K562 (cell line): Measurements from ENCODE around the gene MUC22. TPM values are rescaled to one million over a fixed set of nuclear protein-coding genes. Genes with fewer than 3 reads are reported as not detected.

ENCODE experiments used
- AFF4 ChIP-seq: sonication (generic); formaldehyde crosslinking; IDR thresholded peaks from 2 replicates; pipeline ENCODE4 v1.8.0; 2023; ENCODE audit warnings: mild to moderate bottlenecking, missing genetic modification reagents
- BCLAF1 ChIP-seq, 2 experiments: fragments of 450-650 bp in 1 of 2; IDR thresholded peaks; 2 replicates each; pipeline ENCODE4 v1.6.1; 2011 to 2017; ENCODE audit warnings: low read depth in 2 of 2, antibody characterized with exemption in 1 of 2, borderline replicate concordance in 1 of 2, low read length in 1 of 2, mild to moderate bottlenecking in 1 of 2, mixed read lengths in 1 of 2; ENCODE audit not compliant: control insufficient read depth in 1 of 2
- BRD9 ChIP-seq: fragments of 450-650 bp; IDR thresholded peaks from 2 replicates; pipeline ENCODE4 v1.6.1; 2018; ENCODE audit warnings: low read depth; ENCODE audit not compliant: partially characterized antibody
- ELK3 ChIP-seq: fragments of 450-650 bp; formaldehyde crosslinking; IDR thresholded peaks from 2 replicates; pipeline ENCODE4 v1.4.0; 2020; ENCODE audit warnings: mild to moderate bottlenecking
- ETV1 ChIP-seq: fragments of 450-650 bp; conservative IDR thresholded peaks from 2 replicates; pipeline ENCODE4 v1.6.1; 2016; ENCODE audit warnings: missing genetic modification characterization, control low read depth, low read depth, missing compliant biosample characterization
- GABPA ChIP-seq: fragments of 200-800 bp; sonication (Bioruptor generic); conservative IDR thresholded peaks from 2 replicates; pipeline ENCODE4 v1.6.1; 2016; ENCODE audit warnings: low read depth, missing genetic modification characterization, missing compliant biosample characterization
- HCFC1 ChIP-seq: IDR thresholded peaks from 2 replicates; pipeline ENCODE4 v1.6.1; 2012; ENCODE audit warnings: low read depth, low read length, improper control_type of control experiment
- HINFP ChIP-seq: fragments of 450-650 bp; conservative IDR thresholded peaks from 2 replicates; pipeline ENCODE4 v1.6.1; 2016; ENCODE audit warnings: missing genetic modification characterization, low read depth, mild to moderate bottlenecking, control low read depth, missing compliant biosample characterization
- KHSRP ChIP-seq: fragments of 450-650 bp; IDR thresholded peaks from 2 replicates; pipeline ENCODE4 v1.6.1; 2017
- MYC ChIP-seq, 2 experiments: fragments of 250-450 bp in 1 of 2; sonication (Bioruptor Pico) in 1 of 2; IDR thresholded peaks; 2 replicates each; pipeline versions ENCODE4 v1.5.1 to v1.6.1; 2012 to 2021; ENCODE audit warnings: low read depth in 2 of 2, borderline replicate concordance in 1 of 2, improper control_type of control experiment in 1 of 2, low read length in 1 of 2, mild to moderate bottlenecking in 1 of 2, moderate library complexity in 1 of 2
- POLR2AphosphoS5 ChIP-seq: IDR thresholded peaks from 2 replicates; pipeline ENCODE4 v1.6.1; 2011; ENCODE audit warnings: mild to moderate bottlenecking, low read depth, low read length, moderate library complexity; ENCODE audit not compliant: control insufficient read depth, insufficient read depth
- SMARCE1 ChIP-seq: fragments of 450-650 bp; IDR thresholded peaks from 2 replicates; pipeline ENCODE4 v1.7.1; 2016; ENCODE audit warnings: mild to moderate bottlenecking
- SNIP1 ChIP-seq: fragments of 450-650 bp; IDR thresholded peaks from 2 replicates; pipeline ENCODE4 v1.7.1; 2017; ENCODE audit warnings: low read depth, mild to moderate bottlenecking
- TBL1XR1 ChIP-seq, 2 experiments: IDR thresholded peaks; 2 replicates each; pipeline ENCODE4 v1.6.1; 2012; ENCODE audit warnings: improper control_type of control experiment in 2 of 2, low read length in 2 of 2, mild to moderate bottlenecking in 1 of 2
- ZNF280A ChIP-seq: fragments of 450-650 bp; IDR thresholded peaks from 2 replicates; pipeline ENCODE4 v1.6.1; 2018; ENCODE audit warnings: mild to moderate bottlenecking, low read depth; ENCODE audit not compliant: partially characterized antibody
- polyA plus RNA-seq, 8 experiments: library from polyadenylated mRNA; depleted of rRNA in 4 of 8; stranded (reverse) in 5 of 8; unstranded in 3 of 8; fragments of >200 nt; fragmentation: Nextera tagmentation in 2 of 8; fragmentation: Illumina TruSeq in 1 of 8; extraction: Ambion mirVana in 2 of 8; extraction: Trizol in 1 of 8; gene quantifications; 2 replicates each; pipeline versions ENCODE4 v1.2.1 to v1.2.3, GENCODE V29; 2011 to 2014; ENCODE audit warnings: inconsistent platforms in 1 of 8, missing spikeins in 1 of 8
- total RNA-seq, 7 experiments: library from RNA; depleted of rRNA in 6 of 7; stranded (reverse); fragments of >200 nt in 6 of 7; fragmentation: Illumina TruSeq in 2 of 7; extraction: Trizol in 2 of 7; gene quantifications; 2 replicates each; pipeline versions ENCODE4 v1.2.1 to v1.2.3, GENCODE V29; 2011 to 2021; ENCODE audit warnings: low replicate concordance in 1 of 7

MUC22 gene
- total and polyA plus RNA-seq, 9 of the 15 experiments (the other 6 are each of a cell fraction or from before 2014, with no cell fraction given): 0.01 to 0.03 TPM; not detected in 7

GRCh38 chr6:31083742-31084354 lies 73.6 kb downstream of the MUC22 start (continued):
- TF ChIP-seq AFF4 (CRISPR knock-in tag): no peak
- no peak for TF ChIP-seq ETV1 (tag)
- TF ChIP-seq SMARCE1: peak; percentile 33; the same call in 1 of the 2 replicates
- TF ChIP-seq BCLAF1 (IDR thresholded peaks at IDR 0.05; ENCODE audit: borderline replicate concordance in 1 of 2, control insufficient read depth in 1 of 2, low read depth in 2 of 2, low read length in 1 of 2): no peak
- no peak for TF ChIP-seq HCFC1
- no peak for TF ChIP-seq TBL1XR1 (IDR thresholded peaks at IDR 0.05; ENCODE audit: low read length in 2 of 2)
- no peak for TF ChIP-seq HINFP (tag)
- TF ChIP-seq MYC (IDR thresholded peaks at IDR 0.05; ENCODE audit: low read depth, low read length): peak; percentile 24; the same call in 1 of the 2 replicates
- TF ChIP-seq MYC (CRISPR knock-in tag; IDR thresholded peaks at IDR 0.05; ENCODE audit: borderline replicate concordance, low read depth): no peak
- no peak for TF ChIP-seq GABPA (tag)
- no peak for TF ChIP-seq BRD9
- TF ChIP-seq POLR2AphosphoS5: no peak
- TF ChIP-seq ZNF280A: no peak
- no peak; the same call in 1 of the 2 replicates for TF ChIP-seq SNIP1
- no peak for TF ChIP-seq KHSRP
- no peak for TF ChIP-seq ELK3 (CRISPR knock-in tag)
